ENCODE measurements around the gene MAP3K10.

MAP3K10 gene

GRCh38 chr19:40251991-40252390 lies 60.8 kb downstream of the MAP3K10 start:
- DNase-seq = no peak

GRCh38 chr19:40252395-40252794 lies 61.2 kb downstream of the MAP3K10 start:
- DNase-seq = no peak

- DNase-seq = no peak
These were observed 62.4 kb downstream of the MAP3K10 start for GRCh38 chr19:40253611-40254092.

GRCh38 chr19:40254714-40255418 lies 63.6 kb downstream of the MAP3K10 start:
- no peak for DNase-seq

GRCh38 chr19:40255619-40256166 lies 64.5 kb downstream of the MAP3K10 start:
- DNase-seq = no peak

- DNase-seq = no peak
These were observed 65.3 kb downstream of the MAP3K10 start for GRCh38 chr19:40256512-40256911.

- DNase-seq = no peak
These were observed 65.9 kb downstream of the MAP3K10 start for GRCh38 chr19:40257096-40257517.

GRCh38 chr19:40261631-40262030 lies 70.4 kb downstream of the MAP3K10 start:
- DNase-seq = no peak

- DNase-seq = no peak
These were observed 71.2 kb downstream of the MAP3K10 start for GRCh38 chr19:40262422-40262821.

GRCh38 chr19:40263440-40264313 lies 72.5 kb downstream of the MAP3K10 start:
- DNase-seq = no peak

- no peak for DNase-seq
These were observed 73.3 kb downstream of the MAP3K10 start for GRCh38 chr19:40264314-40265054.

Measured in hematopoietic multipotent progenitor cell treated with erythropoietin and hydrocortisone succinate and interleukin-3 and kit ligand, for 6 days (in vitro differentiated cells).